ENCODE results near the gene AKAP6. TPM values are rescaled to one million over a fixed set of nuclear protein-coding genes. Genes with fewer than 3 reads are reported as not detected.

Gene AKAP6
- total RNA-seq, 1 experiment from 2014 or later = 1.9 TPM

DNA sequence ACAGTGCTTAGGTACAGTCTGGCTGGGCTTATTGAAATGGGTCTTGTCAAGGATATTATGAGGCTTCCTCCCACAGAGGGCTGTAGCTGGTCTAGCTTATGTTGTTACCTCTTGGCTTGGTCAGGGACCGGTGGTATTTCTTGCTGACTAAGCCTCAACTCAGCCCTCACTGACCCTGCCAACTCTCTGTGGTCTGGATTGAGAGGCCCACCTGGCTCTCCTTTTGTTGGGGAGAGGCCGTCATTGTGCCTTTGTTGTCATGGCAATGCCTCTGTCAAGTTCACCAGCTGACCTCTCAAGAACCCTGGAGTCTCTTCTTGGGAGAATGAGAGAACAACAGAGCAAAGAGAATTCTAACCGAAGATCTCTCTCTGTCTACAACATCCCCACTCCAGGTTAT is 364.0 kb downstream of the AKAP6 start:
- Histone ChIP-seq H3K27ac (ENCODE audit: low read depth, low read length) (no peak overlapping the region), H2AFZ (ENCODE audit: low read depth, low read length, poor library complexity, severe bottlenecking) (no peak overlapping the region), H3K4me3 (replicated peaks in 1 of 2; ENCODE audit: low read depth in 1 of 2, low read length in 2 of 2) (no peak overlapping the region), H4K20me1 (ENCODE audit: insufficient read depth) (no peaks in the 10 kb centered on the region), H3K27me3 (ENCODE audit: insufficient read depth, low read length) (no peaks in the 10 kb centered on the region), H3K9me3 (ENCODE audit: control insufficient read depth in 1 of 2, insufficient read depth in 1 of 2, low read depth in 1 of 2, low read length in 2 of 2) (no peaks in the 10 kb centered on the region), H3K79me2 (ENCODE audit: insufficient read depth, low read length) (no peaks in the 10 kb centered on the region), H3K9ac (ENCODE audit: low read length) (no peak overlapping the region), H3K9me2 (ENCODE audit: insufficient read depth) (no peaks in the 10 kb centered on the region), H3K4me1 (ENCODE audit: control insufficient read depth in 1 of 2, insufficient read depth in 2 of 2, low read length in 2 of 2) (no peaks in the 10 kb centered on the region), H3K36me3 (ENCODE audit: control insufficient read depth in 1 of 2, insufficient read depth in 2 of 2, low read length in 2 of 2) (no peaks in the 10 kb centered on the region), H3K4me2 (ENCODE audit: low read length) (no peak overlapping the region)
- ATAC-seq = no peak
- BruUV-seq (replicated peaks) = no TSS peak
- ChIA-PET RAD21 (ENCODE audit: low non-redundant PET in 1 of 2, low total read pairs in 2 of 2, uncharacterized antibody in 2 of 2, unreplicated experiment in 2 of 2) (no interaction called here), CTCF (no interaction called here), POLR2A (no interaction called here)
- no peak for DNase-seq (ENCODE audit: low read depth, low spot score)
- intact Hi-C loops (cut with micrococcal nuclease) = no loop called here
- TF ChIP-seq ZFX (IDR thresholded peaks at IDR 0.05) (no peak), TCF7L2 (IDR thresholded peaks at IDR 0.05; ENCODE audit: borderline replicate concordance, extremely low read depth, insufficient read depth, insufficient read length) (no peak), EZH2 (IDR thresholded peaks at IDR 0.05) (no peak), YY1 (IDR thresholded peaks at IDR 0.05; ENCODE audit: extremely low read depth, insufficient replicate concordance, low read depth, low read length) (no peak), EZH2phosphoT487 (IDR thresholded peaks at IDR 0.05; ENCODE audit: borderline replicate concordance) (no peak), EGR1 (IDR thresholded peaks at IDR 0.05; ENCODE audit: low read depth) (no peak), CBX3 (IDR thresholded peaks at IDR 0.05; ENCODE audit: low read depth) (no peak), ELF1 (IDR thresholded peaks at IDR 0.05; ENCODE audit: borderline replicate concordance, low read depth) (no peak), JUND (IDR thresholded peaks at IDR 0.05) (no peak), CEBPB (IDR thresholded peaks at IDR 0.05; ENCODE audit: low read depth) (no peak), SRF (IDR thresholded peaks at IDR 0.05; ENCODE audit: low read depth) (no peak), POLR2AphosphoS5 (IDR thresholded peaks at IDR 0.05; ENCODE audit: low read depth, low read length) (no peak), RAD21 (IDR thresholded peaks at IDR 0.05; ENCODE audit: low read depth) (no peak), SIN3A (IDR thresholded peaks at IDR 0.05; ENCODE audit: low read depth) (no peak), FOSL1 (IDR thresholded peaks at IDR 0.05; ENCODE audit: low read depth) (no peak)
- TF ChIP-seq, protein P1, sequence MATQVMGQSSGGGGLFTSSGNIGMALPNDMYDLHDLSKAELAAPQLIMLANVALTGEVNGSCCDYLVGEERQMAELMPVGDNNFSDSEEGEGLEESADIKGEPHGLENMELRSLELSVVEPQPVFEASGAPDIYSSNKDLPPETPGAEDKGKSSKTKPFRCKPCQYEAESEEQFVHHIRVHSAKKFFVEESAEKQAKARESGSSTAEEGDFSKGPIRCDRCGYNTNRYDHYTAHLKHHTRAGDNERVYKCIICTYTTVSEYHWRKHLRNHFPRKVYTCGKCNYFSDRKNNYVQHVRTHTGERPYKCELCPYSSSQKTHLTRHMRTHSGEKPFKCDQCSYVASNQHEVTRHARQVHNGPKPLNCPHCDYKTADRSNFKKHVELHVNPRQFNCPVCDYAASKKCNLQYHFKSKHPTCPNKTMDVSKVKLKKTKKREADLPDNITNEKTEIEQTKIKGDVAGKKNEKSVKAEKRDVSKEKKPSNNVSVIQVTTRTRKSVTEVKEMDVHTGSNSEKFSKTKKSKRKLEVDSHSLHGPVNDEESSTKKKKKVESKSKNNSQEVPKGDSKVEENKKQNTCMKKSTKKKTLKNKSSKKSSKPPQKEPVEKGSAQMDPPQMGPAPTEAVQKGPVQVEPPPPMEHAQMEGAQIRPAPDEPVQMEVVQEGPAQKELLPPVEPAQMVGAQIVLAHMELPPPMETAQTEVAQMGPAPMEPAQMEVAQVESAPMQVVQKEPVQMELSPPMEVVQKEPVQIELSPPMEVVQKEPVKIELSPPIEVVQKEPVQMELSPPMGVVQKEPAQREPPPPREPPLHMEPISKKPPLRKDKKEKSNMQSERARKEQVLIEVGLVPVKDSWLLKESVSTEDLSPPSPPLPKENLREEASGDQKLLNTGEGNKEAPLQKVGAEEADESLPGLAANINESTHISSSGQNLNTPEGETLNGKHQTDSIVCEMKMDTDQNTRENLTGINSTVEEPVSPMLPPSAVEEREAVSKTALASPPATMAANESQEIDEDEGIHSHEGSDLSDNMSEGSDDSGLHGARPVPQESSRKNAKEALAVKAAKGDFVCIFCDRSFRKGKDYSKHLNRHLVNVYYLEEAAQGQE (IDR thresholded peaks at IDR 0.05; ENCODE audit: low read depth) = no peak
- TF ChIP-seq, protein P2, sequence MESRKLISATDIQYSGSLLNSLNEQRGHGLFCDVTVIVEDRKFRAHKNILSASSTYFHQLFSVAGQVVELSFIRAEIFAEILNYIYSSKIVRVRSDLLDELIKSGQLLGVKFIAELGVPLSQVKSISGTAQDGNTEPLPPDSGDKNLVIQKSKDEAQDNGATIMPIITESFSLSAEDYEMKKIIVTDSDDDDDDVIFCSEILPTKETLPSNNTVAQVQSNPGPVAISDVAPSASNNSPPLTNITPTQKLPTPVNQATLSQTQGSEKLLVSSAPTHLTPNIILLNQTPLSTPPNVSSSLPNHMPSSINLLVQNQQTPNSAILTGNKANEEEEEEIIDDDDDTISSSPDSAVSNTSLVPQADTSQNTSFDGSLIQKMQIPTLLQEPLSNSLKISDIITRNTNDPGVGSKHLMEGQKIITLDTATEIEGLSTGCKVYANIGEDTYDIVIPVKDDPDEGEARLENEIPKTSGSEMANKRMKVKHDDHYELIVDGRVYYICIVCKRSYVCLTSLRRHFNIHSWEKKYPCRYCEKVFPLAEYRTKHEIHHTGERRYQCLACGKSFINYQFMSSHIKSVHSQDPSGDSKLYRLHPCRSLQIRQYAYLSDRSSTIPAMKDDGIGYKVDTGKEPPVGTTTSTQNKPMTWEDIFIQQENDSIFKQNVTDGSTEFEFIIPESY (IDR thresholded peaks at IDR 0.05; ENCODE audit: extremely low read depth, insufficient replicate concordance, low read length) = no peak
- TF ChIP-seq, protein P3, sequence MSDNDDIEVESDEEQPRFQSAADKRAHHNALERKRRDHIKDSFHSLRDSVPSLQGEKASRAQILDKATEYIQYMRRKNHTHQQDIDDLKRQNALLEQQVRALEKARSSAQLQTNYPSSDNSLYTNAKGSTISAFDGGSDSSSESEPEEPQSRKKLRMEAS (IDR thresholded peaks at IDR 0.05) = no peak
- TF ChIP-seq, protein P4, sequence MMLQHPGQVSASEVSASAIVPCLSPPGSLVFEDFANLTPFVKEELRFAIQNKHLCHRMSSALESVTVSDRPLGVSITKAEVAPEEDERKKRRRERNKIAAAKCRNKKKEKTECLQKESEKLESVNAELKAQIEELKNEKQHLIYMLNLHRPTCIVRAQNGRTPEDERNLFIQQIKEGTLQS (IDR thresholded peaks at IDR 0.05) = no peak
- TF ChIP-seq, protein P5, sequence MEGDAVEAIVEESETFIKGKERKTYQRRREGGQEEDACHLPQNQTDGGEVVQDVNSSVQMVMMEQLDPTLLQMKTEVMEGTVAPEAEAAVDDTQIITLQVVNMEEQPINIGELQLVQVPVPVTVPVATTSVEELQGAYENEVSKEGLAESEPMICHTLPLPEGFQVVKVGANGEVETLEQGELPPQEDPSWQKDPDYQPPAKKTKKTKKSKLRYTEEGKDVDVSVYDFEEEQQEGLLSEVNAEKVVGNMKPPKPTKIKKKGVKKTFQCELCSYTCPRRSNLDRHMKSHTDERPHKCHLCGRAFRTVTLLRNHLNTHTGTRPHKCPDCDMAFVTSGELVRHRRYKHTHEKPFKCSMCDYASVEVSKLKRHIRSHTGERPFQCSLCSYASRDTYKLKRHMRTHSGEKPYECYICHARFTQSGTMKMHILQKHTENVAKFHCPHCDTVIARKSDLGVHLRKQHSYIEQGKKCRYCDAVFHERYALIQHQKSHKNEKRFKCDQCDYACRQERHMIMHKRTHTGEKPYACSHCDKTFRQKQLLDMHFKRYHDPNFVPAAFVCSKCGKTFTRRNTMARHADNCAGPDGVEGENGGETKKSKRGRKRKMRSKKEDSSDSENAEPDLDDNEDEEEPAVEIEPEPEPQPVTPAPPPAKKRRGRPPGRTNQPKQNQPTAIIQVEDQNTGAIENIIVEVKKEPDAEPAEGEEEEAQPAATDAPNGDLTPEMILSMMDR (IDR thresholded peaks at IDR 0.05 in 2 of 3, conservative IDR thresholded peaks at IDR 0.05 in 1 of 3; ENCODE audit: borderline replicate concordance in 1 of 3, insufficient read depth in 1 of 3, low read depth in 2 of 3, low read length in 2 of 3) = no peak
